ENCODE data around the gene MBLAC1. TPM values are rescaled to one million over a fixed set of nuclear protein-coding genes. Genes with fewer than 3 reads are reported as not detected.

Gene MBLAC1
- total RNA-seq, 1 experiment from 2014 or later = 6.3 TPM

GRCh38 chr7:100171087-100171681 is 44.4 kb downstream of the MBLAC1 start:
- DNase-seq (ENCODE audit: low read depth) = no peak

- DNase-seq (ENCODE audit: low read depth) = no peak
These were observed 45.1 kb downstream of the MBLAC1 start for GRCh38 chr7:100171840-100172239.

- DNase-seq (ENCODE audit: low read depth) = no peak
These were observed 47.2 kb downstream of the MBLAC1 start for GRCh38 chr7:100173806-100174495.

- DNase-seq (ENCODE audit: low read depth) = no peak
These were observed 47.8 kb downstream of the MBLAC1 start for GRCh38 chr7:100174582-100174981.

- DNase-seq (ENCODE audit: low read depth) = no peak
These were observed 48.6 kb downstream of the MBLAC1 start for GRCh38 chr7:100175296-100175935.

- no peak for DNase-seq (ENCODE audit: low read depth)
These were observed 49.6 kb downstream of the MBLAC1 start for GRCh38 chr7:100176096-100177044.

GRCh38 chr7:100177045-100178001 is 50.6 kb downstream of the MBLAC1 start, which contains the start of the genes GPC2 and STAG3:
TSS of gene GPC2 (minus strand) at chr7:100177381. CDS start at chr7:100177199, 182 bp downstream.
TSS of gene STAG3 (plus strand) at chr7:100177918. CDS start at chr7:100180557, 2,639 bp downstream.
- peak; percentile 100 for DNase-seq (ENCODE audit: low read depth)

Other genes with a start within 250 kb of the MBLAC1 start
- not detected in 2 replicates for gene OR2AE1, start 249.9 kb upstream of the MBLAC1 start, total RNA-seq (2014; rRNA removed; shearing (Covaris generic))
- 21.0 and 24.6 TPM in 2 replicates for gene TRIM4, start 207.4 kb upstream of the MBLAC1 start, total RNA-seq (2014; rRNA removed; shearing (Covaris generic))
- not detected in 2 replicates for gene GJC3, start 197.3 kb upstream of the MBLAC1 start, total RNA-seq (2014; rRNA removed; shearing (Covaris generic))
- gene AZGP1, start 150.9 kb upstream of the MBLAC1 start, total RNA-seq (2014; rRNA removed; shearing (Covaris generic)) = 0.29 and 0.74 TPM in 2 replicates
- 13.9 and 14.2 TPM in 2 replicates for gene ZKSCAN1, start 111.4 kb upstream of the MBLAC1 start, total RNA-seq (2014; rRNA removed; shearing (Covaris generic))
- gene ZSCAN21, start 77.2 kb upstream of the MBLAC1 start, total RNA-seq (2014; rRNA removed; shearing (Covaris generic)) = 14.1 and 20.3 TPM in 2 replicates
- 61.4 and 103 TPM in 2 replicates for gene ZNF3, start 45.2 kb upstream of the MBLAC1 start, total RNA-seq (2014; rRNA removed; shearing (Covaris generic))
- 87.6 and 127 TPM in 2 replicates for gene COPS6, start 38.0 kb upstream of the MBLAC1 start, total RNA-seq (2014; rRNA removed; shearing (Covaris generic))
- 469 and 539 TPM in 2 replicates for gene MCM7, start 25.6 kb upstream of the MBLAC1 start, total RNA-seq (2014; rRNA removed; shearing (Covaris generic))
- gene AP4M1, start 25.3 kb upstream of the MBLAC1 start, total RNA-seq (2014; rRNA removed; shearing (Covaris generic)) = 68.9 and 80.6 TPM in 2 replicates
- gene TAF6, start 7.6 kb upstream of the MBLAC1 start, total RNA-seq (2014; rRNA removed; shearing (Covaris generic)) = 47.3 and 58.6 TPM in 2 replicates
- 11.8 and 16.0 TPM in 2 replicates for gene CNPY4, start 7.3 kb upstream of the MBLAC1 start, total RNA-seq (2014; rRNA removed; shearing (Covaris generic))
- gene LAMTOR4, start 22.0 kb downstream of the MBLAC1 start, total RNA-seq (2014; rRNA removed; shearing (Covaris generic)) = 225 and 232 TPM in 2 replicates
- 9.0 and 15.5 TPM in 2 replicates for gene TRAPPC14, start 31.8 kb downstream of the MBLAC1 start, total RNA-seq (2014; rRNA removed; shearing (Covaris generic))
- 0.29 and 0.65 TPM in 2 replicates for gene GAL3ST4, start 41.6 kb downstream of the MBLAC1 start, total RNA-seq (2014; rRNA removed; shearing (Covaris generic))
- gene GPC2, start 50.4 kb downstream of the MBLAC1 start, total RNA-seq (2014; rRNA removed; shearing (Covaris generic)) = 10.9 and 16.7 TPM in 2 replicates
- gene STAG3, start 51.0 kb downstream of the MBLAC1 start, total RNA-seq (2014; rRNA removed; shearing (Covaris generic)) = 0.77 and 1.3 TPM in 2 replicates
- not detected in 2 replicates for gene PVRIG, start 93.0 kb downstream of the MBLAC1 start, total RNA-seq (2014; rRNA removed; shearing (Covaris generic))
- gene SPDYE3, start 180.7 kb downstream of the MBLAC1 start, total RNA-seq (2014; rRNA removed; shearing (Covaris generic)) = not detected in 2 replicates
- 15.6 and 24.5 TPM in 2 replicates for gene PILRB, start 231.2 kb downstream of the MBLAC1 start, total RNA-seq (2014; rRNA removed; shearing (Covaris generic))
- 0.69 TPM in 1 of 2 replicates, not detected in the other for gene PILRA, start 246.5 kb downstream of the MBLAC1 start, total RNA-seq (2014; rRNA removed; shearing (Covaris generic))